Measurements from ENCODE around the gene KIAA0232.

KIAA0232 gene, protein sequence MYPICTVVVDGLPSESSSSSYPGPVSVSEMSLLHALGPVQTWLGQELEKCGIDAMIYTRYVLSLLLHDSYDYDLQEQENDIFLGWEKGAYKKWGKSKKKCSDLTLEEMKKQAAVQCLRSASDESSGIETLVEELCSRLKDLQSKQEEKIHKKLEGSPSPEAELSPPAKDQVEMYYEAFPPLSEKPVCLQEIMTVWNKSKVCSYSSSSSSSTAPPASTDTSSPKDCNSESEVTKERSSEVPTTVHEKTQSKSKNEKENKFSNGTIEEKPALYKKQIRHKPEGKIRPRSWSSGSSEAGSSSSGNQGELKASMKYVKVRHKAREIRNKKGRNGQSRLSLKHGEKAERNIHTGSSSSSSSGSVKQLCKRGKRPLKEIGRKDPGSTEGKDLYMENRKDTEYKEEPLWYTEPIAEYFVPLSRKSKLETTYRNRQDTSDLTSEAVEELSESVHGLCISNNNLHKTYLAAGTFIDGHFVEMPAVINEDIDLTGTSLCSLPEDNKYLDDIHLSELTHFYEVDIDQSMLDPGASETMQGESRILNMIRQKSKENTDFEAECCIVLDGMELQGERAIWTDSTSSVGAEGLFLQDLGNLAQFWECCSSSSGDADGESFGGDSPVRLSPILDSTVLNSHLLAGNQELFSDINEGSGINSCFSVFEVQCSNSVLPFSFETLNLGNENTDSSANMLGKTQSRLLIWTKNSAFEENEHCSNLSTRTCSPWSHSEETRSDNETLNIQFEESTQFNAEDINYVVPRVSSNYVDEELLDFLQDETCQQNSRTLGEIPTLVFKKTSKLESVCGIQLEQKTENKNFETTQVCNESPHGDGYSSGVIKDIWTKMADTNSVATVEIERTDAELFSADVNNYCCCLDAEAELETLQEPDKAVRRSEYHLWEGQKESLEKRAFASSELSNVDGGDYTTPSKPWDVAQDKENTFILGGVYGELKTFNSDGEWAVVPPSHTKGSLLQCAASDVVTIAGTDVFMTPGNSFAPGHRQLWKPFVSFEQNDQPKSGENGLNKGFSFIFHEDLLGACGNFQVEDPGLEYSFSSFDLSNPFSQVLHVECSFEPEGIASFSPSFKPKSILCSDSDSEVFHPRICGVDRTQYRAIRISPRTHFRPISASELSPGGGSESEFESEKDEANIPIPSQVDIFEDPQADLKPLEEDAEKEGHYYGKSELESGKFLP (N-terminal part only)

DNA sequence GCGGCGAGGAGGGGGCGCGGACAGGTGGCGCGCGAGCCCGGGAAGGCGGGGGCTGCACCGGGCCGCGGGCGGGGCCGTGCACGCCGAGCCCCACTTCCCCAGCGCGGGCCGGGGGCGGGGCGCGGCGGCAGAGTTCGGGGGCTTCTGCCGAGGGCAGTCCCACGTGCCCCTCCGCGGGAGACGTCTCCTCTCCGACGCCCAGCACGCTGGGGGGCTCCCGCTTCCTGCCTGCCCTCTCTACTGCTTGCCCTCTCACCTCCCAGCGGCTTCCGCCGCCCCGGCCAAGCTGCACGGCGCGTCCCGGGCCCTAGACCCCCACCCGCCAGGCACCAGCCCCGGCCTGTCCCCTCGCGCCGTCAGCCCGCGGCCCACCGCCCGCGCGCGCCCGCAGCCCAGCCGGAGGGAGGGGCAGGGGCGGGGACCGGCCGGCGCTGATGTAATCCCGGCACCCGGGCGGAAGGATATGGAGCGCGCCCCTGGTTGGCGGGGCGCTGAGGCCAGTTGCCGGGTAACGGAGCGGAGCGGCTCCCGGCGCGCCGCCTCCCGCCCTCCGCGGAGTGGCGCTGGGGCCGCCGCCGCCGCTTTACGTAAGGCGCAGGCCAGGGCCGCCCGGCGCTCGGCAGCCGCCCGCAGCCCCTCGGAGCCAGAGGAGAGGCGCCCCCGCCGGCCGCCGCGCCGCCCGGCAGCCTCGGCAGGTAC, at the start of gene KIAA0232:
KIAA0232 (plus strand) TSS at position 581 of the 699 bp plus-strand sequence. CDS start 41,727 bp downstream, outside the sequence.
- peak; percentile 57 for DNase-seq

DNA sequence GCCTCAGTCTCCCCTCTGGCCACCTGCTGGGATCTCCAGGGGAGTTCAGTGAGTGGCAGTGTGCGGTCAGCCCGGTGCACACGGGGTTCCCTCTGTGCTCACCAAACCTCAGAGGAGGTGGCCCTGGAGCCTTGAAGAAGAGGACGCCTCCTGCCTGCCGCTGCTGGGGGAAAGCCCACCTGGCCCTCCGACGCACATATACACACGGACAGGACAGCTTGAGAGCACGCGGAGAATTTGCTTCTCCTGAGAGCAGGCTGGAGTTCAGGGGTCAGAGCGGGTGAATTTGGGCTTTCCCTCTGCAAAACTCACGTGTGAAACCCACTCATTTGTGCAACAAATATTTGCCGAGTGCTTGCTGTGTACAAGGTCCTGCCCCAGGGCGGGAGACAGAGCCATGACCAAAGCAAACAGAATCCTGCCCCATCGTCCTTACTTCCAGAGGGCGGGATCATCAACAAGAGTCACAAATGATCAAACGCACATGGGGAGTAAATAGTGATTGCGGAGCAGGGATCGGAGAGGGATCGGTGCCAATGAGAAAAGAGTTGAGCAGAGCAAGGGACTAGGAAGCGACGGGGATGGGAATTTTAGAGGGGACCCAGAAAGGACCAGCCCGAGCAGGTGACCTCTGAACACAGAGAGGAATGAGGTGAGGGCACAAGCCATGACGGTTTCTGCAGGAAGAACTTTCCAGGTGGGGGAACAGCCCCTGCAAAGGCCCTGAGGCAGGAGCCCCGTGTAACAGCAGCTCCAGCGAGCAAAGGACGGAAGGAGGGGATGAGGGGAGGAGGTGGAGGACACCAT, 49.0 kb upstream of the KIAA0232 start:
- DNase-seq: no peak

DNA sequence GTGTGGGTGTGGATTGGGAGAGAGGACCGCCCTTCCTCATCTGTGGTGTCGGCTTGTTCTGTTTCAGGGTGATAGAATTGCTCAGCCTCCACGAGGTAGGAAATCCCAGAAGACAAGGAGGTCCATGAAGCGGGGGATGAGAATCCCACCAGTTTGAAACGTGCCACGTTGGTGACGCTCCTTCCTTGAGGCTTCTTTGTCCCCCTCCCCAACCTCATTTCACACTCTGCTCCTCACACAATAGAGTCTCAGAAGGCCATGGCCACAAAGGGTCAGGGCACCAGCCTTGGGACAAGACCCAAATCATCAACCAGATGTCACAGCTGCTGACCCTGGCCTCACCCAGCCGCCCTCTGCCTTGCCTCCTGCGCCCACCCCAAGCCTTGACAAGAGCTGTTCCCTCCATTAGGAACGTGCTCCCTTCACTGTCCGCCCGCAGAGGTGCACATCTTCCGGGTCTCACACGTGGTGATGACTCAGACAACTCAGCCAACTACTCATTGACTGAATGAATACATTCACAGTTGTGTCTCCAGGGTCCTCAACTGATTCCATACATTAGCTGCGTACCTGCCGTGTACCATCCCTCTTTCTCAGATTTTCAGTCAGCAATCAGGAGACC, 48.3 kb upstream of the KIAA0232 start:
- no peak for DNase-seq

DNA sequence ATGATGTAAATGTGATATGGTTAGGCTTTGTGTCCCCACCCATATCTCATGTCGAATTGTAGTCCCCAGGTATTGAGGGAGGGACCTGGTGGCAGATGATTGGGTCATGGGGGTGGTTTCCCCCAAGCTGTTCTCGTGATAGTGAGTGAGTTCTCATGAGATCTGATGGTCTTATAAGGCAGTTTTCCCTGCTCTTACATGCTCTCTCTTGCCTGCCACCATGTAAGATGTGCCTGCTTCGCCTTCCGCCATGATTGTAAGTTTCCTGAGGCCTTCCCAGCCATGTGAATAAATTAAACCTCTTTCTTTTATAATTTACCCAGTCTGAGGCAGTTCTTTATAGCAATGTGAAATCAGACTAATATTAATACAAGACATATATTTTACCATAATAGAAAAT, 42.6 kb upstream of the KIAA0232 start:
- no peak for DNase-seq

DNA sequence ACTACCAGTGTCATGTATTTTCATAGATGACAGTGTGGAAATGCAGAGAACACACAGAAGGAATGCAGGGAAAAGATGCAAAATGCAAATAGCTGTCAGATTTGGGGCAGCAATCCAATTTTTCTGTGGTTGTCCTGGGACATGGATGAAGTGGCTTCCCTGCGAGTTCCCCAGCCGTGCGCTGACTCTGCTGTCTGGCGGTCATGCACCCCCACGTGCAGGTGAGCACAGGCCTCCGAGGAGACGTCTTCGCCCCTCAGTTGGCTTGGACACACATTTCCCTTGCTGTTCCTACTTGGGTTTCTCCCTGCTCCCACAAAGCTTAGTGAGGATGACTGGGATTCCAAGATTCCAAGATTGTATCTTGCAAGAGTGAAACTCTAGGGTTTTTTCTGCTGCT, 42.2 kb upstream of the KIAA0232 start:
- no peak for DNase-seq

DNA sequence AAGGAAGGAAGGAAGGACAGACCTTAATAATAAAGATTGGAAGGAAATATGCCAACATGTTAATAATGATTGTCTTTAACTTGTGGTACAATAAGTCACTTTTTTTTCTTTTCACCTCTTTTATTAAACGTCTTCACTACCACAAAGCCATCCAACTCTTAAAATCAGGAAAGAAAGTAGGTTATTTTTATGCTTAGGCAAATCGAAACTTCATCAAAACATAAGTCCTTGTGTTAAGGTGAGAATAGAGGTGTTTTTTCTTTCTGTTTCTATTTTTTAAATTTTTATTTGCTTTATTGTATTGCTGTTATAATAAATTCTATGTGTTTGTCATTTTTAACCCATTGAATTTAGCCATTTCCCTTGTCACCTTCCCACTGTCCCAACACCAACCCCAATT, 40.0 kb upstream of the KIAA0232 start:
- no peak for DNase-seq

DNA sequence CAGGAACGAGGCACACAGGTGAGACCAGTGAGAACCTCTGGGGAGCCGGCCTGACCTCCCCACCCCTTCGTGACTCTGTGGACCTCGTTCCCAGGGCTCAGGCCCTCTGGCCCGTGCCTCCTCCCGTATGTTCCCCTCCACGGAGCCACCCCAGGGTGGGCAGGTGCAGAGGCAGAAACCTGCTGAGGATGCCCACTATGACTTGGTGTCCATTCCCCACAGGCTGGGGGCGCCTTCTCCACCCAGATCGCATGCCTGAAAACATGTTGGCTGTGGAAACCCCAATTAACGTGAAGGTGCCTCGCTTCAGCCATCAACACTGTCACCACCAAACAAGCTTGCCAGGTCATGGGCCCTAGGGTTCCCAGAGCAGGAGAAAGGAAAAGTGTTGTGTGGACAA, 39.5 kb upstream of the KIAA0232 start:
- DNase-seq: no peak

DNA sequence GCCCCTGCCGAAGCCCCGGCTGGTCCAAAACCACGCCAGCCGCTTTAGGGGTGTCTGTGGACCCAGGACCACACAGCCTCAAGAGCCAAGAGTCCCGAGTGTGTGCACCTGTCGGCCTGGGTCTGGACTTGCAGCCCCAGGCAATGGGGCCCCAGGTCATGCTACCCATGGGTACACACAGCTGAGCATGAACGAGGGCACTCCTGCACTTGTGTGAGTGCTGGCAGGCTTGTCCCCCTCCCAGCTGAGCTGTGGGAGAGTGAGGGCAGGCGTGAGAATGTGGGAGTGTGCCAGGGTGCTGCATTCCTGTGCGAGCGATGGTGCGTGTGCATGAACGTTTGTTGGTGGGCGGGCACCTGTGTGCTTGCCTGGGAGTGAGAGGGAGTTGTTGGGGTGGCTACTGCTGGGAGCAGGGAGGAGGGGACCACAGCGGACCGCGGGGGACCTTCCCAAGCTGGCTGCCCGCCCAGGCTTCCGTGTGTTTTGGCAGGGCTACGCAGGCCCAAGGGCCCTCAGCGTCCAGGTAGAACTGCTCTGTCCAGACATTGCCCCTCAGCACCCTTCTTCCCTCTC, 35.7 kb upstream of the KIAA0232 start:
- no peak for DNase-seq

DNA sequence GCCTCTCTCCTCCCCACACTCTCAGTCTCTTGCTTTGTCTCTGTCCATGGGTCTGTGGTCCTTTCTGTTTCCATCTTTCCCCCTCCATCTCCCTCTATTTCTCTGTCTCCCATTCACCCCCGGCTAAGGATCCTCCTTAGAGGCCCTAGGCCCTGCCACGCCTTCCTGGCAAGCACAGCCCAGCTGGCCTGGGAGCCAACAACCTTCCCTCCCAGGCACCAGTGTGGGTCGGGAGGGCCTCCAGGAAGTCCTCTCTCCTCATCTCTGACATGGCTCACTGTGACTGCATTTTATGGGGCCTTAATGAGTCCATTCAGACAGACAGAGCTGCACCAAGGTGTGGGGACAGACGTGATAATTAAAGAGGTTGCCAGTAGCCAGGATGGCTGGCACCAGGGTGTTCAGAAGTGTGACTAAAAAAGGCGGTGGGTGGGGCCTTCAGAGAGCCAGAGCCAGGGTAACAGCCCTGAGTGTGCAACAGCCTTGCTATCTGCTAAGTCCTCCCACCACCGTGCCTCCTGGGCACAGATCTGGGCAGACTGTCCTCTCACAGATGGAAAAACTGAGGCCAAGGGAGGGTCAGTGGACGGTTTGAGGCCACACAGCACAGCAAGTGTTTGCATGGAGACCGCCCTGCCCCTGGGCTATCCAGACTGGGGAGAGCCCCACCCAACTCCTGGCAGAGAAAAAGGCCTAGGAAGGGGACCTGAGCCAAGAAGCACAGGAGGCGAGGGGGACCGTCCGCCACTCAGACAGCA, 35.1 kb upstream of the KIAA0232 start:
- no peak for DNase-seq

DNA sequence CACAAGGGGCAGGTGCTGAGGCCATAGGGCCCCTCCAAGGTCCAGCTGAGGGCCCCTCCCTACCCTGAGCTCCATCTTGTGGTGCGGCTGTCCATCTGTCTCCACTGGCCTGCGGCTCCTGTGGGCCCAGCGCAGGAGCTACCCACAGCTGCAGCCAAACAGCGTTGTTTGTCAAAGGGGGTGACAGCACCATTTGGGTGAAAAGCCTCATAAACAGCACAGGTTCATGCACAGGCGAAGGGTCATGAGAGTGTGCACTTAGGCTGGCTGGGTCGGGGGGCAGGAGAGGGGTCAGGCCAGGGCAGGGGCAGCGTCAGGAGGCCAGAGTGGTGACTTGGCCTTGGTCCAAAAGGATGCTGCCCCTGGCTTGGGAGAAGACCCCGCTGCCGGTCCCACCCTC, 34.2 kb upstream of the KIAA0232 start:
- no peak for DNase-seq

DNA sequence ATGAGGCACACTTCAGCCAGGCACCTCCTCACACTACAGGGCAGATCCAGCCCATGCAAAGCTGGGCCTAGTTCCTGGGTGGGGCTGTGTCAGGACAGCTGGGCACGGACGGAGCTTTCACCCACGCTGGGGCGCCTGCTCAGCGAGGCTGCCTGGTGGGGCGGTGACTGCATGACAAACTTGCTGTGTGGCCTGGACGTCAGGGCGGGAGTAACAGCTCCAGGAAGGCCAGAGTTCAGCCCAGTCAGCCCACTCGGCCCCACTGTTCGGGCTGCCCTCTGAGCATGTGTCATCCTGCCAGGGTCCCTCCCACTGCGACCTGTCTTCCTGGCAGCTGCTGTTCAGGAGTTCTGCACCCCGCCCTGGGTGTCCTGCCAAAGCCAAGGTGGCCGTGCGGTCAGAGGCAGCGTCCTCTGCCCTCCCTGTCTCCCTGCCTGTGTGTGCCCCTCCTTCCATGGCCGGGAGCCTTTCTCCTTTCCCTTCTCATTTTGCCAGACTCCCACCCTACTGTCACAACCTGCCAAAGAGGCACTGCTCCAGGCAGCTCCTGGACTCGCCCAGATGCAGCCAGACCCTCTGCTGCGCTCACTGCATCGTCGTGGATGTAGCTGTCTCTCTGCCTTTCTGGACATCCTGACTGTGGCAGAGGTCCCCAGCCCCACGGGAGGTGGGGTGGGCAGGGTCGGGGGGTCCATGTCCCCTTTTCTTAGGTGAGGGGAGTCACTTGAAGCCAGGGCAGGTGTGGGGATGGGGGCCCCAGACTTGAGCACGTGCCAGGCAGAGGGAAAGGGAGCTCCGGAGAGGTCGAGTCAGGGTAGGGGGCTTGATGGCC, 33.0 kb upstream of the KIAA0232 start:
- no peak for DNase-seq

DNA sequence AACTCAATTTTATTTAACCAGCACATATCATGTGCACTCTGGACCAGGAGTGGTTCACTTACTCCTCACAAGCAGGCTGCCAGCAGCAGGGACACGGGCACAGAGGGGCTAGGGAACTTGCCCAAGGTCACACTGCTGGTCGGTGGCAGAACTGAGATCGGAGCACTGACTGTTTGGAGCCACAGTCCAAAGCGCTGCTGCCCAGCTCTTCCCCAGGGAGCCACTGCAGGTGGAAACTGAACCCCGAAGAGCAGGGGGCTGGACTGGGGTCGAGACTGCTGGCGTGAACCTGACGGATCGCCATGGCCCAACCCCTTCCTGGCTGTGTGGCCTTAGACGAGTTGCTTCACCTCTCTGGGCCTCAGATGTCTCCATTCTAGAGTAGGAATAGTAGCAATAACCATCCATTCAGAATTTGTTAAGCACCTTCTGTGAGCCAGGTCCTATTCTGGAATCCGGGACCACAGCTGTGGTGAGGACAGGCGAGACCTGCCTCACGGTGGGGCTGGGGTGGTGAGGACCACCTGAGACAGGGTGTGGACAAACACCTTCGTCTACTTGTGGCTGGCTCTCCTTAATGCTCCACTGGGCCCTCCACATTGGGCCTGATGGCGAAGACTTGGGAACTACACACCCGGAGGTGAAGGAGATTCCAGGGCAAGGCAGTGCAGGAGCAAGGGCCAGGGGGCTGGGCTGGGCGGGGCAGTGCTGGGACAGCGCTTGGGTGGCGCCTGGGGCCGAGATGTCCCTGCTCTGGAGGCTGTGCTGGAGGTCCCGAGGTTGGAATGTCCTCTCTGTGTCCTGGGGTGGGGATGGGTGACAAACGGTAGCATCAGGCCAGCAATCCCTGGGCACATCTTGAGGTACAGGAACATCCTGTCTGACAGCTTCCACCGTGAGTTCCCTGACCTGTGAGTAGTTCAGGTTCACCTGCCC, 32.0 kb upstream of the KIAA0232 start:
- no peak for DNase-seq

DNA sequence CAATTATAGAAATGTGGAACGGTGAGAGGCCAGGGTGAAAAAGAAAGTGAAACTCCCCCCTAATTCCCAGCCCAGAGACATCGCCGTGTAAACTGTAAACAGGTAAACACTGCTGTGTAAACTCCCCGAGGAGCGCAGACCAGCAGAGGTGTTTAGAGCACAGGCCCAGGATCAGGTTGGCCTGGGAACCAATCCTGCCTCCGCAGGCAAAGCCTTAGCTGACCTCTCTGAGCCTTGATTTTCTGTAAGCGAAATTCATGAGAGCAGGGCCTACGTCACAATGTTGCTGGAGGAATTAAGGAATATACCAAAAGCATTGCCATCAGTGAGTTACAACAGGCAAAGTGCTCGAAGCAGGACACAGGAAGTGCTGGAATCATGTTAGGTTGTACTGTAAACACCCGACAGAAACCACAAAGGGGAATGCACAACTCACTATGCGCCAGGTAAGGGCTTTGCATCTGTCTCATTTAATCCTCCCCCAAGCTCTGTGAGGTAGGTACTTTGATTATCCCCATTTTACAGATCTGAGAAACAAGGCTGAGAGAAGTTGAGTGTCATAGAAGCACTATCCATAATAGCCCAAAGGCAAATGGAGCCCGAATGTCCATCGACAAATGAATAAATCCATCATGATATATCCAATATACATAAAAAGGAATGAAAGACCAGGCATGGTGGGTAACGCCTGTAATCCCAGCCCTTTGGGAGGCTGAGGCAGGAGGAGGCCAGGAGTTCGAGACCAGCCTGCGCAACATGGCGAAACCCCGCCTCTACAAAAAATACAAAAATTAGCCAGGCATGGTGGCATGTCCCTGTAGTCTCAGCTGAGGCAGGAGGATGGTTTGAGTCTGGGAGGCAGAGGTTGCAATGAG, 30.7 kb upstream of the KIAA0232 start:
- DNase-seq: no peak

DNA sequence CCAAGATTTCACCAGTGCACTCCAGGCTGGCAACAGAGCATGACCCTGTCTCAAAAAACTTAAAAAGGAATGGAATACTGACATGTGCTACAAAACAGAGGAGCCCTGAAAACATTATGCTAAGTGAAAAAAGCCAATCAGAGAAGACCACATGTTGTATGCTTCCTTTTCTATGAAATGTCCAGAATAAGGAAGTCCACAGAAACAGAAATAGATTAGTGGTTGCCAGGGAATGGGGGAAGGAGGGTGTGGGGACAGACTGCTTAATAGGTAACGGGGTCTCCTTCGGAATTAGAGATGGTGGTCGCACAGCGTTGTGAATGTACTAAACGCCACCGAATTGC, 30.1 kb upstream of the KIAA0232 start:
- no peak for DNase-seq

DNA sequence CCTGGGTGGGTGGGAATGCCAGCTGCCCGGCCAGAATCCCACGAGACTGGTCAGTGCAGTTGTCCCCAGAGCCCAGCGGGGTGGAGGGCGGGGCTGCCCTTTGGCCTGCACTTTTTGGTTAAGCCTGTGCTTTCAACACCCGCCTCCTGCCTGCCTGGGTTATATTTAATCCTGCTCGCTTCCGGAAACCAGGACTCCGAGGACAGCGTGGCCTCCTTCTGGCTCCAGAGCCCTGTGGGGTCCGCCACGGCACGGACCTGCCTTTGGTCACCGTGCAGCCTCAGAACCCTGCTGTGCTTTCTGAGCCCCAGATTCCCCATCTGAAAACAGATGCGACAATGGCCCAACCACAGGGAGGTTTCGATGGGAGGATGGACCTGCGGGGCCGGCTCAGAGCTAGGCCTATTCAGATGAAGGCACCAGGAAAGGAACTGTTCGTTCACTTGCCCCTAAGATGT, 29.4 kb upstream of the KIAA0232 start:
- DNase-seq: no peak

DNA sequence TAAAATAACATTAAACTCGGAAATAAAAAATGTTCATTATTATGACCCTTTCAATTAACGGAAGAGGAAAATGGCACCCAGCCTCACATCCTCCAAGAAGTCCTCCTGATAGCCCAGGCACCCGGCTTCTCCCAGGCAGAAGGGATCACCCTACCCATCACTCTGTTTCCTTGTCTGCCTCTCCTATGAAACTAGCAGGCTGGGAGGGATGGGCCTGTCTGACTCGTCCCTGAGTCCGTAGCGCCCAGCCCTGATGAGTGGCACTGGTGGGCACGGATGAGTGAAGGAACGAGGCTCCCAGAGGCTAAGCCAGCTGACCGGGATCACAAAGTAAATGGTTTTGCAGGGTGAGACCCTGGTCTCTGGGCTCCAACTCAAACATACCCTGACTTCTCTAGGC, 28.6 kb upstream of the KIAA0232 start:
- no peak for DNase-seq

DNA sequence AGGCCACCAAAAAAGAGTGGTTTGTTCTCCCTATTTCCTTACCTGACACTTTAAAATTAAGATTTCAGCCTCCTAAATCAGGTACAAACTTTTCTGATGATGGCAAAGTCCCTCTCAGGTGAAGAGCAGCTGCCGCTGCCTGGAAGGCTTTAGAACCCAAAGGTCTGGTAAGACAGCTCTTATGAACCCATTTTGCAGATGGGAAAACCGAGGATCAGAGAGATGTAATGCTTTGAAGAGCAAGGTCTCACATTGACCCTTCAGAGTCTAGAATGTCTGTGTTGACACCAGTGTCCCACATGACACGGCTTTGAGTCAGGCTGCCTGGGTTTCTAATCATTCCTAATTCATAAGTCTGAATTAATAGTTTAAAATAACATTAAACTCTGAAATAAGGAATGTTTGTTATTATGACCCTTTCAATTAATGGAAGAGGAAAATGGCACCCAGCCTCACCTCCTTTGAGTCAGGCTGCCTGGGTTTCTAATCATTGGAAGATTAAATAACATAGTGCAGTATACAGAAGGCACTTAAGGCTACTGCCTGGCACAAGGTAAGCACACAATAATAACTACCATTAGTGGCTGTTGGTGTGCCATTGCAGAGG, 27.9 kb upstream of the KIAA0232 start:
- no peak for DNase-seq

All from GF-D8 (cell line).